Activated T-helper 17 cell treated with anti-CD3 and anti-CD28 coated beads, Interleukin-2, amount 50 U/mL, for 72 hours (primary cell): ENCODE measurements around the gene SYT2. TPM values are rescaled to one million over a fixed set of nuclear protein-coding genes. Genes with fewer than 3 reads are reported as not detected.

Experiments used
- ATAC-seq: fragments of 150-1000 bp; cut with Tn5 transposase; replicated peaks from 2 replicates; pipeline ENCODE4 v1.10.0; 2021; ENCODE audit warnings: mild to moderate bottlenecking, moderate library complexity
- H3K27ac Mint-ChIP-seq: one replicate; pipeline ENCODE4 v1.8.0; 2022; ENCODE audit warnings: mixed read lengths
- H3K27me3 Mint-ChIP-seq: one replicate; pipeline ENCODE4 v1.8.0; 2022; ENCODE audit warnings: mixed read lengths
- H3K36me3 Mint-ChIP-seq: one replicate; pipeline ENCODE4 v1.8.0; 2022; ENCODE audit warnings: low read depth, mild to moderate bottlenecking, mixed read lengths
- H3K4me1 Mint-ChIP-seq: one replicate; pipeline ENCODE4 v1.8.0; 2022; ENCODE audit warnings: mixed read lengths
- H3K4me3 Mint-ChIP-seq: one replicate; pipeline ENCODE4 v1.8.0; 2022; ENCODE audit warnings: mild to moderate bottlenecking, mixed read lengths
- H3K9me3 Mint-ChIP-seq: one replicate; pipeline ENCODE4 v1.8.0; 2022; ENCODE audit warnings: mixed read lengths
- total RNA-seq, 2 donors: library from RNA; stranded (reverse); gene quantifications; one replicate each; pipeline ENCODE4 v1.2.3, GENCODE V29; 2022

The SYT2 gene
- total RNA-seq, 2 donors from 2014 or later = 0.05 TPM; not detected in 1

GRCh38 chr1:202599669-202600431 lies 110.4 kb downstream of the SYT2 start:
- Mint-ChIP-seq H3K27me3 (no peaks in the 10 kb centered on the region), H3K4me1 (no peaks in the 10 kb centered on the region), H3K36me3 (no peaks in the 10 kb centered on the region), H3K4me3 (no peak overlapping the region), H3K9me3 (no peaks in the 10 kb centered on the region), H3K27ac (no peak overlapping the region)
- ATAC-seq = peak; percentile 60

- Mint-ChIP-seq H3K9me3 (no peaks in the 10 kb centered on the region), H3K4me1 (no peaks in the 10 kb centered on the region), H3K4me3 (no peak overlapping the region), H3K27me3 (no peaks in the 10 kb centered on the region), H3K36me3 (no peaks in the 10 kb centered on the region), H3K27ac (peak overlapping the region; percentile 2)
- ATAC-seq = no peak
These were observed 113.0 kb downstream of the SYT2 start for GRCh38 chr1:202597090-202597761.

DNA sequence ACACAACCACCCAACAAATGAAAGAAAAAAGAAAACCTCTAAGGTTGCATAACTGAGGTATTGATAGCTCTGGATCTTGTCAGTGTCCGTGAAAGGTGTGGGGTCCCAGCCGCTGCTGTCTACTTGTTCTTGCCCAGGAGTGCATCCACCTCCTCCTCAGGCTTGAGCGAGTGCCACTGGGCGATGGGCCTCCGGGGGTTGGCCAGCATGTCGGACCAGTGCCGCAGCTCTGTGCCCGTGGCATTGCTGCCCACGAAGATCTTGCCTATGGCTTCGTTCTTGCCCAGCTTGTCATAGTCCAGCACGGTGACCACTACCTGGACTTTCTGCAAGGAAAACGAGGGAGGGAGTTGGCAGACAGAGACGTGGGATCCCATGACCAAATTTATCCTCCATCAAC lies 113.6 kb downstream of the SYT2 start:
- Mint-ChIP-seq H3K36me3 (no peaks in the 10 kb centered on the region), H3K4me1 (no peaks in the 10 kb centered on the region), H3K4me3 (no peak overlapping the region), H3K27me3 (no peaks in the 10 kb centered on the region), H3K9me3 (no peaks in the 10 kb centered on the region), H3K27ac (no peak overlapping the region)
- no peak for ATAC-seq

DNA sequence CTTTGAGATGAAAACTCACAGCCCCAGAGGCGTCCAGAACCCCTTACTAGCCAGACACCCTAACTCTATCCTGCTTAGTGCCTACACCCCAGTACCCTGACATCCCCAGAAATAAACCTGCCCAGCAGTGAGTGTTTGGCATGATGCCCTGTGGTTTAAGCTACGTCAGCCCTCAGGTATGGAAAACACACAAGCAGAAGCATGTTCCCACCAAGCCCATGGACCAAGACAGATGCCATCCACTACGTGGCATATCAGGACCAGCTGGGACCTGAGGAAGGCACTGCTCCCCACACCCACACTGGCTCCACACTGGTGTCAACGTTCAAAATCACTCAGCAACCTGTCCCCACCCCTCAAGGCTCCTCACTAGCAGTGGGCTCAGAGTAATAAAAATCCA lies 116.4 kb downstream of the SYT2 start:
- no peak overlapping the region for H3K27ac Mint-ChIP-seq
- no peak overlapping the region for H3K4me3 Mint-ChIP-seq
- no peaks in the 10 kb centered on the region for H3K36me3 Mint-ChIP-seq
- no peak for ATAC-seq
- H3K9me3 Mint-ChIP-seq = no peaks in the 10 kb centered on the region
- H3K27me3 Mint-ChIP-seq = no peaks in the 10 kb centered on the region
- no peaks in the 10 kb centered on the region for H3K4me1 Mint-ChIP-seq

- Mint-ChIP-seq H3K9me3 (no peaks in the 10 kb centered on the region), H3K36me3 (no peaks in the 10 kb centered on the region), H3K27ac (no peak overlapping the region), H3K4me1 (no peaks in the 10 kb centered on the region), H3K27me3 (no peaks in the 10 kb centered on the region), H3K4me3 (no peak overlapping the region)
- no peak for ATAC-seq
These were observed 118.1 kb downstream of the SYT2 start for GRCh38 chr1:202592146-202592545.

DNA sequence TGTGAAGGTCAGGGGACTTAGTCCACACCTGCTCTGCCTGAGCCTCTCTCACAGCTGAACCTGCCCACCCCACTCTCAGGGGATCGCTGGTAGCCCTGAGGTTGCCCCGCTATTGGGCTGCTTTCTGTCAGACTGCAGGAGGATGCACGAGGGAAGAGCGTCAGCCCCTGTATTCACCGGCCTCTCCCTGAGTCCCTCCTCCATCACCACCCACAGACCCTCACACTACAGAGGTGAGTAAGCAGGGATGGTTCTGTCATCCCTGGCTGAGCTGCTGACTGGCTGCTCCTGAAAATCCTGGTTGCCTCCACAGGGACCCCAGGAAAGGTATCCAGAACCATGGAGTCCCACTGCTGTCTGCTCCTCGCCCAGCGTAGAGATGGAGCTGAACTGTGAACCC lies 118.7 kb downstream of the SYT2 start:
- no peak for ATAC-seq
- Mint-ChIP-seq H3K4me3 (no peak overlapping the region), H3K9me3 (no peaks in the 10 kb centered on the region), H3K27ac (no peak overlapping the region), H3K27me3 (no peaks in the 10 kb centered on the region), H3K36me3 (no peaks in the 10 kb centered on the region), H3K4me1 (no peaks in the 10 kb centered on the region)

GRCh38 chr1:202590975-202591411 lies 119.3 kb downstream of the SYT2 start:
- Mint-ChIP-seq H3K36me3 (no peaks in the 10 kb centered on the region), H3K27ac (no peak overlapping the region), H3K27me3 (no peaks in the 10 kb centered on the region), H3K4me1 (no peaks in the 10 kb centered on the region), H3K4me3 (no peak overlapping the region), H3K9me3 (no peaks in the 10 kb centered on the region)
- ATAC-seq = no peak

- Mint-ChIP-seq H3K36me3 (no peaks in the 10 kb centered on the region), H3K9me3 (no peaks in the 10 kb centered on the region), H3K27me3 (no peaks in the 10 kb centered on the region), H3K27ac (no peak overlapping the region), H3K4me1 (no peaks in the 10 kb centered on the region), H3K4me3 (no peak overlapping the region)
- no peak for ATAC-seq
These were observed 120.1 kb downstream of the SYT2 start for GRCh38 chr1:202590126-202590525.

- Mint-ChIP-seq H3K36me3 (peaks cover 2% of the 10 kb centered on the region), H3K9me3 (no peaks in the 10 kb centered on the region)
These were observed 120.9 kb downstream of the SYT2 start for GRCh38 chr1:202589190-202589930.

GRCh38 chr1:202588503-202589189 lies 121.6 kb downstream of the SYT2 start:
- Mint-ChIP-seq H3K27ac (no peak overlapping the region), H3K9me3 (no peaks in the 10 kb centered on the region), H3K4me3 (no peak overlapping the region), H3K36me3 (peaks cover 6% of the 10 kb centered on the region), H3K27me3 (no peaks in the 10 kb centered on the region), H3K4me1 (no peaks in the 10 kb centered on the region)
- no peak for ATAC-seq

More at GRCh38 chr1:202589190-202589930, 120.9 kb downstream of the SYT2 start:
- no peak for ATAC-seq
- H3K27ac Mint-ChIP-seq = no peak overlapping the region
- H3K27me3 Mint-ChIP-seq = no peaks in the 10 kb centered on the region
- H3K4me1 Mint-ChIP-seq = no peaks in the 10 kb centered on the region
- H3K4me3 Mint-ChIP-seq = no peak overlapping the region

DNA sequence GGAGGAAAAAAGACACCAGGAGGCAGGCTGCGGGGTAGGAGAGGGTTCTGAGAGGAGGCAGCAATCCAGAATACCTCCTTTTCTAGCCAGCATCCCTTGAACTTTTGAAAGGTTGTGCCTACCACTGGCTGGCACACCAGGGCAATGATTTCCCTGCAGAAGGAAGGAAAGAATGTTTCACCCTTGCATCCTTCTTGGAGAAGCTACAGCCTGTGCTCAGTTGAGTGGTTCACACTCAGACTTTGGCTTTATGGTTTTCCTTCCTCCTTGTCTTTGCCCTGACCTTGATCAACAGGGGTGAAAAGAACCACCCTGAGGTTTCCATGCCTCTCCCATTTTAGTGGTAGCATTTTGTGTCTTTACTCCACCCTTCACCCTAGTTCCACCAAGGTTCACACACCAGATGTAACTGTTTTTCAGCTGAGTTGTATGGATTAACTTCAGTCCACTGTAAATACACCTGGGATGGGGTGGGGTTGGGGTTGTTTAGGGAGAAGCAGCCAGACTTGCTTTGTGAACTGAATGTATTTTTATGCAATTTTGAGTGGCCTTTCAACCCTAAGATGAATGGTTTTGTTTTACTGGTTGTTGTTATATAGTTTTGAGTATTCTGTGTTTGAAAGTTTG lies 122.3 kb downstream of the SYT2 start:
- Mint-ChIP-seq H3K4me1 (no peaks in the 10 kb centered on the region), H3K27me3 (no peaks in the 10 kb centered on the region), H3K27ac (peak overlapping the region; percentile 50), H3K36me3 (peaks cover 6% of the 10 kb centered on the region), H3K4me3 (no peak overlapping the region), H3K9me3 (no peaks in the 10 kb centered on the region)
- no peak for ATAC-seq

DNA sequence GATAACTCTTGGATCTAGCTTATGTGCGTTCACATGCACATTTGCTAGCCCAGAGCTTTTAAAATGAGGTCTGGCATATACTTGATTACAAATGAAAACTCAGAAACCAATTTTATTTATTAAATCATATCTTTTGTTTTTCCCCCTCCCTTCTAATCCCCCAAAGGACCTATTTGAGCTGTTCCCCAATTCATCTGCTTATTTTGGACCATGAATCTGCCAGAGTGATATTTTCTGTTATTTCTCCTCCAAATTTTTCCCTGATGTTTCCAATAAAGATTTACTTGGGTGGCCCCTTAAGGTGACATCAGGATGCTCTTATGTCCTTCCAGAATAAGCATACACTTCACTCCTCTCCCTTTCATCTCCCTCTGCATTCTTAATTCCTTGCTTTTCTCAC lies 123.4 kb downstream of the SYT2 start:
- peak overlapping the region; percentile 50 for H3K27ac Mint-ChIP-seq
- no peaks in the 10 kb centered on the region for H3K4me1 Mint-ChIP-seq
- no peak for ATAC-seq
- H3K9me3 Mint-ChIP-seq = no peaks in the 10 kb centered on the region
- H3K27me3 Mint-ChIP-seq = no peaks in the 10 kb centered on the region
- no peak overlapping the region for H3K4me3 Mint-ChIP-seq
- peaks cover 13% of the 10 kb centered on the region for H3K36me3 Mint-ChIP-seq

DNA sequence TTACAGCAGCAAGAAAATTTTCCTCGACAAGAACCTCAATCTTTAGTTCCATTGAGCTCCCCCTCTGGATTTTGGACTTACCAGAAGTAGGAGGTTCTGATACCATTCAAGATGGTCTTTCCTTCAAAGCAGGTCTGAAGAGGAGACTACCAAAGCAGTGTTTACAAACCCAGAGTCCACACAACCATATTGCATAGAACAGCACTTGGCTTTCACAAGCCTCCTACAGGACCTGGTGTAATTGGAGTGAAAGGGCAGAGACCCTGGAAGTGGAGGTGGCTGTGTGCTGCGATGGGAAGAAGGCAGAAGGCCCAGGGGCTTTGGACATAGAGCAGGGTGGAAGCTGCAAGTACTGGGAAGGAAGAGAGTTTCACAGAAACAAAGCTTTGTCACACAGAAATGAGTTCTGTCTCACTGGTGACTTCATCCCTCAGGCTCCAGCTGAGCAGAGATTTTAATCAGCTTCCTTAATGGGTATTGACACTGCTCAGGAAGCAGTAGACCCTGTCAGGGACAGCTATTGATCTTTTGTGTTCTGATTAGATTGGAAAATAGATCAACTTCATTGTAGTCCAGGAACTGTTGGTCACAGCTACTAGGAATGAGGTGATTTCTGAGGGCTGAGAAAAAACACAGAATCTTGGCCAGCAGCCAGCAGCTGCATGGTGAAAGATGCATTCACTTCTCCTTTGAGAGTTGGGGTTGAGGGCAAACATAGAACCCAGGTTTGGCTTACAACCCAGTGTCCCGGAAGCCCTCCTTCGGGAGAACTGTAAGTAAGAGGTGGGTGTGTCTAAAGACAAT lies 124.0 kb downstream of the SYT2 start:
- H3K27ac Mint-ChIP-seq = no peak overlapping the region
- peaks cover 19% of the 10 kb centered on the region for H3K36me3 Mint-ChIP-seq
- no peak for ATAC-seq
- H3K27me3 Mint-ChIP-seq = no peaks in the 10 kb centered on the region
- H3K4me1 Mint-ChIP-seq = no peaks in the 10 kb centered on the region
- no peak overlapping the region for H3K4me3 Mint-ChIP-seq
- no peaks in the 10 kb centered on the region for H3K9me3 Mint-ChIP-seq
